CD14-positive monocyte (primary cell): ENCODE results near the gene GFI1. TPM values are rescaled to one million over a fixed set of nuclear protein-coding genes. Genes with fewer than 3 reads are reported as not detected.

Experiments
- DNase-seq, 3 donors: peaks; one replicate each; pipeline ENCODE4 v3.0.0-alpha.2; 2011 to 2022
- H2AFZ ChIP-seq: 2 replicates; pipeline ENCODE4 v1.6.0; 2012; ENCODE audit warnings: mild to moderate bottlenecking, low read depth, low read length, inconsistent platforms; ENCODE audit not compliant: insufficient read depth, poor library complexity, severe bottlenecking
- H3K27ac ChIP-seq, 2 donors: 1 replicate in 1 of 2; 2 replicates in 1 of 2; pipeline ENCODE4 v1.5.1; 2012 to 2013; ENCODE audit warnings: low read length in 2 of 2, control low read depth in 1 of 2, inconsistent platforms in 1 of 2, low read depth in 1 of 2, mild to moderate bottlenecking in 1 of 2
- H3K27me3 ChIP-seq, 2 donors: one replicate each; pipeline versions ENCODE4 v1.6.0 to v1.6.1; 2011 to 2013; ENCODE audit warnings: low read length in 2 of 2; ENCODE audit not compliant: control insufficient read depth in 2 of 2, insufficient read depth in 2 of 2
- H3K36me3 ChIP-seq, 2 donors: replicated peaks in 1 of 2; 1 replicate in 1 of 2; 2 replicates in 1 of 2; pipeline versions ENCODE4 v1.5.1 to v1.6.1; 2012 to 2013; ENCODE audit warnings: low read length in 2 of 2, control low read depth in 1 of 2, inconsistent platforms in 1 of 2, mild to moderate bottlenecking in 1 of 2; ENCODE audit not compliant: insufficient read depth in 2 of 2, control insufficient read depth in 1 of 2
- H3K4me1 ChIP-seq, 2 donors: 1 replicate in 1 of 2; 2 replicates in 1 of 2; pipeline versions ENCODE4 v1.5.1 to v1.6.1; 2012 to 2013; ENCODE audit warnings: low read length in 2 of 2, control low read depth in 1 of 2, inconsistent platforms in 1 of 2, mild to moderate bottlenecking in 1 of 2, moderate library complexity in 1 of 2; ENCODE audit not compliant: insufficient read depth in 2 of 2, control insufficient read depth in 1 of 2
- H3K4me2 ChIP-seq: replicated peaks from 2 replicates; pipeline ENCODE3; 2012; ENCODE audit warnings: low read length, moderate library complexity, mild to moderate bottlenecking; ENCODE audit not compliant: poor library complexity, severe bottlenecking; ENCODE audit errors: extremely low read depth
- H3K4me3 ChIP-seq, 3 experiments: fragments of 200-600 bp in 1 of 3; sonication (generic) in 1 of 3; replicated peaks in 1 of 3; 1 replicate in 2 of 3; 2 replicates in 1 of 3; pipeline ENCODE4 v1.5.1; 2011 to 2013; ENCODE audit warnings: low read length in 3 of 3, mild to moderate bottlenecking in 3 of 3, control low read depth in 2 of 3, low read depth in 2 of 3, inconsistent platforms in 1 of 3, moderate library complexity in 1 of 3
- H3K79me2 ChIP-seq: 2 replicates; pipeline ENCODE4 v1.6.0; 2012; ENCODE audit warnings: mild to moderate bottlenecking, control low read depth, inconsistent platforms, low read length, moderate library complexity; ENCODE audit not compliant: insufficient read depth
- H3K9ac ChIP-seq: 2 replicates; pipeline ENCODE4 v1.6.0; 2017; ENCODE audit warnings: low read length, mild to moderate bottlenecking; ENCODE audit not compliant: insufficient read depth, poor library complexity, severe bottlenecking
- H3K9me3 ChIP-seq, 2 donors: replicated peaks in 1 of 2; 1 replicate in 1 of 2; 2 replicates in 1 of 2; pipeline versions ENCODE4 v1.5.1 to v1.6.1; 2012 to 2013; ENCODE audit warnings: low read length in 2 of 2, control low read depth in 1 of 2; ENCODE audit not compliant: control insufficient read depth in 1 of 2, insufficient read depth in 1 of 2
- H4K20me1 ChIP-seq: 2 replicates; pipeline ENCODE4 v1.6.0; 2012; ENCODE audit warnings: mild to moderate bottlenecking, low read length, control low read depth, moderate library complexity; ENCODE audit not compliant: insufficient read depth
- H3K27ac Mint-ChIP-seq, 7 donors: one replicate each; pipeline ENCODE4 v1.8.0; 2020; ENCODE audit warnings: mild to moderate bottlenecking in 7 of 7, mixed read lengths in 7 of 7, moderate library complexity in 6 of 7, inconsistent platforms in 2 of 7
- H3K27me3 Mint-ChIP-seq, 3 donors: one replicate each; pipeline ENCODE4 v1.8.0; 2021 to 2022; ENCODE audit warnings: low read depth in 3 of 3, mild to moderate bottlenecking in 3 of 3, mixed read lengths in 3 of 3, moderate library complexity in 3 of 3, inconsistent platforms in 1 of 3
- H3K36me3 Mint-ChIP-seq, 2 donors: one replicate each; pipeline ENCODE4 v1.8.0; 2020; ENCODE audit warnings: mixed read lengths in 2 of 2, inconsistent platforms in 1 of 2, mild to moderate bottlenecking in 1 of 2
- H3K4me1 Mint-ChIP-seq: one replicate; pipeline ENCODE4 v1.8.0; 2020; ENCODE audit warnings: mild to moderate bottlenecking, mixed read lengths
- H3K4me3 Mint-ChIP-seq, 2 donors: one replicate each; pipeline ENCODE4 v1.8.0; 2020; ENCODE audit warnings: mild to moderate bottlenecking in 2 of 2, mixed read lengths in 2 of 2, moderate library complexity in 1 of 2
- H3K9me3 Mint-ChIP-seq, 7 donors: one replicate each; pipeline ENCODE4 v1.8.0; 2020 to 2022; ENCODE audit warnings: mixed read lengths in 7 of 7, mild to moderate bottlenecking in 6 of 7, moderate library complexity in 6 of 7, inconsistent platforms in 2 of 7
- WGBS: methylation state at CpG from one replicate; pipeline ENCODE4 v1.1.5; 2013; ENCODE audit warnings: missing lambda C conversion rate; ENCODE audit not compliant: insufficient coverage; 5-methylcytosine and 5-hydroxymethylcytosine counted together
- intact Hi-C, 2 donors: fragments of 100-400 bp; cut with micrococcal nuclease; formaldehyde crosslinking; loops; one replicate each; pipeline versions ENCODE4 v1.15.0 to v1.15.1; 2023
- polyA plus RNA-seq, 3 donors: library from polyadenylated mRNA; depleted of rRNA in 1 of 3; unstranded in 2 of 3; stranded (reverse) in 1 of 3; fragments of 300-500 nt in 2 of 3; fragments of >200 nt in 1 of 3; fragmentation: Illumina TruSeq in 2 of 3; gene quantifications; 1 replicate in 2 of 3; 2 replicates in 1 of 3; pipeline ENCODE4 v1.2.3, GENCODE V29; 2012 to 2021
- TF ChIP-seq, protein P1 (sequence below): fragments of 200-600 bp; IDR thresholded peaks from one replicate; pipeline ENCODE4 v1.8.0; 2022; ENCODE audit warnings: antibody characterized with exemption, mild to moderate bottlenecking

The GFI1 gene
- polyA plus RNA-seq, 3 donors: 0.35 TPM; not detected in 2

DNA sequence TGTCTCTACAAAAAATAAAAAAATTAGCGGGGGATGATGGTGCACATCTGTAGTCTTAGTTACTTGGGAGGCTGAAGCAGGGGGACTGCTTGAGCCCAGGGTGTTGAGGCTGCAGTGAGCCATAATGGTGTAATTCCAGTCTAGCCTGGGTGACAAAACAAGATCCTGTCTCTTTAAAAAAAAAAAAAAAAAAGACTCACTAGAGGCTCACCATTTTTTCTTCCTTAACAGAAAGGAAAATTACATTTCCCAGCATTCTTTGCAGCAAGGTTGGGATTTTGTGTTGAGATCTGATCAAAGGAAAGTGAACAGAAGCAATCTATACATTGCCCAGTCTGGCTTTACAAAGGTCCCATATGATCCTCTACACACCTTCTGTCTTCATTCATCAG, 21.5 kb downstream of the GFI1 start:
- Histone ChIP-seq H2AFZ (no peak overlapping the region), H3K9ac (no peak overlapping the region), H3K27ac (no peak overlapping the region), H3K27me3 (no peaks in the 10 kb centered on the region), H3K9me3 (no peaks in the 10 kb centered on the region), H4K20me1 (no peaks in the 10 kb centered on the region), H3K4me1 (peaks cover 57 to 64% of the 10 kb centered on the region in 2 donors), H3K4me2 (no peak overlapping the region), H3K36me3 (no peaks in the 10 kb centered on the region), H3K79me2 (peaks cover 6% of the 10 kb centered on the region), H3K4me3 (no peak overlapping the region)
- WGBS: no CpG with 5 or more reads among the region's 1 CpG
- peaks cover 58% of the 10 kb centered on the region for H3K4me1 Mint-ChIP-seq
- H3K27ac Mint-ChIP-seq: no peak overlapping the region
- H3K36me3 Mint-ChIP-seq: no peaks in the 10 kb centered on the region
- no peaks in the 10 kb centered on the region for H3K9me3 Mint-ChIP-seq
- intact Hi-C loops: no loop called here
- H3K27me3 Mint-ChIP-seq: no peaks in the 10 kb centered on the region
- TF ChIP-seq, protein P1, sequence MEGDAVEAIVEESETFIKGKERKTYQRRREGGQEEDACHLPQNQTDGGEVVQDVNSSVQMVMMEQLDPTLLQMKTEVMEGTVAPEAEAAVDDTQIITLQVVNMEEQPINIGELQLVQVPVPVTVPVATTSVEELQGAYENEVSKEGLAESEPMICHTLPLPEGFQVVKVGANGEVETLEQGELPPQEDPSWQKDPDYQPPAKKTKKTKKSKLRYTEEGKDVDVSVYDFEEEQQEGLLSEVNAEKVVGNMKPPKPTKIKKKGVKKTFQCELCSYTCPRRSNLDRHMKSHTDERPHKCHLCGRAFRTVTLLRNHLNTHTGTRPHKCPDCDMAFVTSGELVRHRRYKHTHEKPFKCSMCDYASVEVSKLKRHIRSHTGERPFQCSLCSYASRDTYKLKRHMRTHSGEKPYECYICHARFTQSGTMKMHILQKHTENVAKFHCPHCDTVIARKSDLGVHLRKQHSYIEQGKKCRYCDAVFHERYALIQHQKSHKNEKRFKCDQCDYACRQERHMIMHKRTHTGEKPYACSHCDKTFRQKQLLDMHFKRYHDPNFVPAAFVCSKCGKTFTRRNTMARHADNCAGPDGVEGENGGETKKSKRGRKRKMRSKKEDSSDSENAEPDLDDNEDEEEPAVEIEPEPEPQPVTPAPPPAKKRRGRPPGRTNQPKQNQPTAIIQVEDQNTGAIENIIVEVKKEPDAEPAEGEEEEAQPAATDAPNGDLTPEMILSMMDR: no peak
- no peak for DNase-seq
- no peak overlapping the region for H3K4me3 Mint-ChIP-seq

DNA sequence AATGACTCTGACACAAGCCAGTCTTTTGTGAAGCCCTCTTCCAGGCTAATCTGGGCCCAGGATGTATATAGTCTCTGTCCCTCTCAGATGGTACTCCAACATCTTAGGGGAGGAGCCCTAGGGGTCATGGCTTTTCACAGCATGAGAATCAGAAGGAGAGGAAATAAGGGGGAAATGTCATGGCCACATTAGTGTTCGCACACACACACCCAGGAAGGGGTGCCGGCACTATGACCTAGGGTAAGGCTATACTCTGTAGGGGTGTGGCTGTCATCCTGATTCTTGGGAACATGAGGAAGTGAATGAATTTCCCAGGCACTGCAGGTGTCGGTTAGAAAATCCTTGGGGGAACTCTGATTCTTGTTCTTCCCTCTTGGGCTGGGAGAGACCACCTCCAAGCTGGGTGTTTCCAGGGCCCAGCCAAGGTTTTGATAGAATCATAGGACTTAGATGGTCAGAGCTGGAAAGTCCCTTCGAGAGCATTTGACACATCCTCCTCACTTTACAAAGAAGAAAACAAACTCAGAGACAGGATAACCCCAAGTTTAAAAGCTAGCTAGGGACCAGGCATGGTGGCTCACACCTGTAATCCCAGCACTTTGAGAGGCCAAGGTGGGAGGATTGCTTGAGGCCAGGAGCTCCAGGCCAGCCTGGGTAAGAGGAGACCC, 22.0 kb downstream of the GFI1 start:
- TF ChIP-seq, protein P1: no peak
- Histone ChIP-seq H3K27me3 (no peaks in the 10 kb centered on the region), H3K9me3 (no peaks in the 10 kb centered on the region), H3K4me2 (no peak overlapping the region), H3K79me2 (peaks cover under 1% of the 10 kb centered on the region), H3K4me1 (peaks cover 62 to 68% of the 10 kb centered on the region in 2 donors), H3K36me3 (no peaks in the 10 kb centered on the region), H4K20me1 (no peaks in the 10 kb centered on the region), H3K9ac (no peak overlapping the region), H2AFZ (peak overlapping the region; percentile 32), H3K4me3 (no peak overlapping the region), H3K27ac (no peak overlapping the region)
- no peaks in the 10 kb centered on the region for H3K36me3 Mint-ChIP-seq
- H3K9me3 Mint-ChIP-seq: no peaks in the 10 kb centered on the region
- peaks cover 62% of the 10 kb centered on the region for H3K4me1 Mint-ChIP-seq
- no peaks in the 10 kb centered on the region for H3K27me3 Mint-ChIP-seq
- 43% methylated on average over 1 of the region's 4 CpGs for WGBS
- H3K27ac Mint-ChIP-seq: peak overlapping the region in 2 of 7 donors; percentile 40 to 55
- no peak for DNase-seq
- intact Hi-C loops: no loop called here
- no peak overlapping the region for H3K4me3 Mint-ChIP-seq
